ENCODE measurements around the gene DMP1.
A peak's percentile ranks its signal among the peaks of the same experiment; 100 is the strongest.
"Not testable (repeated sequence)": the region's sequence is repeated elsewhere in the genome, so short reads cannot be mapped to it uniquely, and the experiment has no call there.

Gene DMP1

GRCh38 chr4:87679449-87680169, 29.5 kb downstream of the DMP1 start:
- no peak overlapping the region for H3K4me3 ChIP-seq (ENCODE audit: low read depth, low read length)
- DNase-seq (ENCODE audit: low read depth): peak; percentile 12
- peak; percentile 60 for TF ChIP-seq CTCF (IDR thresholded peaks at IDR 0.05; ENCODE audit: low read depth, low read length, missing control alignments)

GRCh38 chr4:87680271-87680670, 30.2 kb downstream of the DMP1 start:
- no peak for DNase-seq (ENCODE audit: low read depth)
- H3K4me3 ChIP-seq (ENCODE audit: low read depth, low read length): no peak overlapping the region
- TF ChIP-seq CTCF (IDR thresholded peaks at IDR 0.05; ENCODE audit: low read depth, low read length, missing control alignments): no peak

GRCh38 chr4:87688316-87688715, 38.2 kb downstream of the DMP1 start:
- no peak for DNase-seq (ENCODE audit: low read depth)
- H3K4me3 ChIP-seq (ENCODE audit: low read depth, low read length): no peak overlapping the region
- TF ChIP-seq CTCF (IDR thresholded peaks at IDR 0.05; ENCODE audit: low read depth, low read length, missing control alignments): no peak

GRCh38 chr4:87690947-87691346, 40.9 kb downstream of the DMP1 start:
- DNase-seq (ENCODE audit: low read depth); H3K4me3 ChIP-seq (ENCODE audit: low read depth, low read length): not testable (repeated sequence)

- not testable (repeated sequence) for H3K4me3 ChIP-seq (ENCODE audit: low read depth, low read length); DNase-seq (ENCODE audit: low read depth)
Measured at GRCh38 chr4:87692060-87692459, 42.0 kb downstream of the DMP1 start.

- DNase-seq (ENCODE audit: low read depth): no peak
- no peak for TF ChIP-seq CTCF (IDR thresholded peaks at IDR 0.05; ENCODE audit: low read depth, low read length, missing control alignments)
- no peak overlapping the region for H3K4me3 ChIP-seq (ENCODE audit: low read depth, low read length)
Measured at GRCh38 chr4:87697272-87697671, 47.2 kb downstream of the DMP1 start.

GRCh38 chr4:87697945-87698344, 47.9 kb downstream of the DMP1 start:
- H3K4me3 ChIP-seq (ENCODE audit: low read depth, low read length): no peak overlapping the region
- no peak for DNase-seq (ENCODE audit: low read depth)
- TF ChIP-seq CTCF (IDR thresholded peaks at IDR 0.05; ENCODE audit: low read depth, low read length, missing control alignments): no peak

GRCh38 chr4:87698394-87698793, 48.3 kb downstream of the DMP1 start:
- no peak overlapping the region for H3K4me3 ChIP-seq (ENCODE audit: low read depth, low read length)
- DNase-seq (ENCODE audit: low read depth): no peak
- TF ChIP-seq CTCF (IDR thresholded peaks at IDR 0.05; ENCODE audit: low read depth, low read length, missing control alignments): no peak
